Measurements from ENCODE around the gene KRTAP4-11.
"Not testable (repeated sequence)": the region's sequence is repeated elsewhere in the genome, so short reads cannot be mapped to it uniquely, and the experiment has no call there.

Gene KRTAP4-11

DNA sequence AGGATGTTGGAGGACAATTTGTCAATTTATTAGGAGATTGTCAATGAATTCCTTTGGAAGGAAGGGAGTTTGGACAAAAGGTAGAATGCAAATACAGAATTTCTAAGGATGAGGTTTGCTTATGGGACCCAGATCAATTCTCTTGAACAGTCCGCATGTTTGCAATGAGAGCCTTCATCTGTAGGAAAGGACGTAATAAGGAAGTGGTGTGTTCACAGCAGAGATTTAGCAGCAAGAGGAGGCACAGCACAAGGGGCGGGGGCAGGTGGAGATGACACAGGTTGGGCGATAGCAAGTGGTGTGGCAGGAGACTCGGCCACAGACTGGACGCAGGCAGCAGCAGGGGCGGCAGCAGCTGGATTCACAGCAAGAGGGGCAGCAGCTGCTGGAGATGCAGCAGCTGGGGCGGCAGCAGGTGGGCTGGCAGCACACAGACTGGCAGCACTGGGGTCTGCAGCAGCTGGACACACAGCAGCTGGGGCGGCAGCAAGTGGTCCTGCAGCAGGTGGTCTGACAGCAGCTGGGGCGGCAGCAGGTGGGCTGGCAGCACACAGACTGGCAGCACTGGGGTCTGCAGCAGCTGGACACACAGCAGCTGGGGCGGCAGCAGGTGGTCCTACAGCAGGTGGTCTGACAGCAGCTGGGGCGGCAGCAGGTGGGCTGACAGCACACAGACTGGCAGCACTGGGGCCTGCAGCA lies 5.3 kb upstream of the KRTAP4-11 start:
- DNase-seq, result not testable (repeated sequence)

DNA sequence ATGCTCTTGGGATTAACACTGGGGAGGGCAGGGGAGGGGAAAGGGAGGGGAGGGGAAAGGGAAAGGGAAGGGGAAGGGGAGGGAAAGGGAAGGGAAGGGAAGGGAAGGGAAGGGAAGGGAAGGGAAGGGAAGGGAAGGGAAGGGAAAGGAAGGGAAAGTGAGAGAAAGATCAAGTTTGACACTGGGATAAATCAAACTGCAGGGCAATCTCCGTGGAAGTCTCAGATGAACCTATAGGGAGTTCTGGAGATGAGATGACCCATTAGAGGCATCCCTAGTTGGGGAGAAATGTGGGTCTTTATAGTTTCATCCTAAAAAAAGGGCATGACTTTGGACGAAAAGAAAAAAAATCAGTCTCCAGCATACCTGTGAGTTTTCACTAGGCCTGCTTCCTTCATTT lies 3.6 kb upstream of the KRTAP4-11 start:
- no peak for DNase-seq

DNA sequence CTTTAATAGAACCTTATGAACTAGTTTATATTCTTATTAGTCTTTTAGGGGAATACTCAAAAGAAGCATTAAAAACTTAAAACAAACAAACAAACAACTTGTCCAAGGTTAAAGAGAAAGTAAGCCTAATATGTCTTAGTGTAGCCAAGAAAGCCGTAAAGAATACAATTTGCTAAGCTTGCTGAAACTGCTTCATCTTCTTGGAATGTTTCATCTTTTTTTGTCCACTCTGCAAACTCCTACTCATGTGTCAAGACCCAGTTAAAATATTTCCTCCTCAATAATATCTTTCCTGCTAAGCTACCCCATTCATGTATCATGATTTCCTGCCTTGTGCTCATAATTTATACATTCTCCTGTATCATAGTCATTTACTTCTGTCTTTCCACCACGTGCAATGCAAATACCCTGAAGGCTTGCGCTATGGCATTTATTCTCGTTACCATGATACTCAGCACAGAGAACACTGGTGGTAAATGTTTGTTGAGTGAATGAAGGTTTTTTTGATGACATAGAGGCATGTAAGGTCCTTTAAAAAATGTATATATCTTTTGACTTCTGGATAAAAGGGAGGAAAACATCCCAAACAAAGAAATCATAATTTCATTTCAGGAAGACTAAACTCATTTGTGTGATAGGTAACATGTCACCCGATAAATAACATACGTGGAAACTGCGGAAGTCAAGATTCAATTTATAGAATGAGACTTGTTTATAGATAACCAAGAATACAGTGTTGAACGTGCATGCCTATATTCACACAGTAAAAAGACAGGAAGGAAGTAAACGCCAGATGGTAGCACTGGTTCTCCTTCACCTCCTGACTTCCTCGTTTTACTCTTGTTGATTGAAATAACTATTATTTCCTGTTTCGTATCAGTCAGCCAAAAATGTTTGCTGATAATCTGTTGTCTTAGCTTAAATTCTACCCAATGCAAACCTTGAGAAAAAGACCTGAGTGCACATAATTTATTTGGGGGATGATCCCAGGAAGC lies 1.8 kb upstream of the KRTAP4-11 start:
- DNase-seq, result not testable (repeated sequence)

DNA sequence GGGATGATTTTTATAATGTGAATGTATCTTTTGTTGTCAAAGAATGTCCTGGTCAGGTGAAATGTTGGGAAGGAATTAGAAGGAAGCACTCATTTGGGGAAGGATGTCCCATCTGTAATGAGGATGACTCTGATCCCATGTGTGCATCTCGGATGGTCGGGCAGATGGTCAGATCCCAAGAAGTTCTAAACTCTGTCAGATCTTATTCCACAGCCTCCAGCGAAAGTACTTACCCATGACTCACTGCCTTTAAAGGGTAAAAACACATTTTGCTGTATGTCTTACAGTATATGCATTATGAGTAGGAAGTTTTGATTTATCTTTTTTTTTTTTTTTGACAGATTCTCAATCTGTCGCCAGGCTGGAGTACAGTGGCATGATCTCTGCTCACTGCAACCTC lies 548 bp upstream of the KRTAP4-11 start:
- DNase-seq, result no peak

DNA sequence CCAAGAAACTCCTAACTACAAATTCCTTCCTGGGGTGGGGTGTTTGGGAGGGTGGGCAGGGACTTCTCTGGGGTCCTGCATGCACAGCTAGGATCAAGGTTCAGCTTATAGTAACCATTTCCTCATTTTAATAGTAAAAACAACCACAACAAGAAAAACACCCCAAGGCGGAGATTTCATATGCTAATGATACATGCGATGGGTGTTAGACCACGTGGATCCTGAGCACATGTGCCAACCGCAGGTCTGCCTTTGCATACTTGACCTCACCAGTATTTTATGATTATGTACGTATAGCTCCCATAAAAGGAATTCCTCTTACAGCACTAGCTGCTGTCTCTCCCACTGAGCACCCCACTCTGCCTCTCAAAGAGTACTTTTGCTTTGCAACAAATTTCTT lies 1.9 kb downstream of the KRTAP4-11 start:
- no peak for DNase-seq

DNA sequence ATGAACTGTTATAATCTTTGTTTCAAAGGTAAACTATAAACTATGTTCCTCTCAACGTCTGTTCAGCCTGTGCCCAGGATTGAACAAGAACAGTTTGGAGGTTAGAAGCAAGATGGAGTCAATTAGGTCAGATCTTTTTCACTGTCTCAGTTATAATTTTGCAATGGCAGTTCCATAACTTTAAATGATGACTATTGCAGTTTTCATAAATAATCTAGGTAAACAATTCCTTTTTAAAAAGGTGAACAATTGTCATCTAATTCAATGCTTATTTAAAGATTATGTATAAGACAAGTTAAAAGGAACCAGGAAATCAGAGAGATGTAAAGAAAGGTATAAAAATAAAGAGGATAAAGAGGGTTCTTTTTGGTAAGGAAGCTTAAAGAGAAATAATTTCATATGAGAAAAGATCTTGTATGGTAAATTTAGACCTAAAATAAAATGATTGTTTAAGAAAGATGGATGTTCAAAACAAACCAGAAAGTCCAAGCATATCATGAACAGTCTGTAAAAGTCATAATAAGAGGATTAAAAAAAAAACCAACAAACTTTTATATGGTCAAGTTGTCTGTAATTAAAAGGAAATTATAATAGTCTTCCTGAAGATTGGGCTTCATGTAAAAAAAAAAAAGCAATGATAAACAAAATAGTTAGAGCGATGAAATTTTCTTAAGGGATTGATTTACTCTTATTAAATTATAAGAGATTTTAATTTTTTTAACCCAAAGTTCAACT lies 6.9 kb downstream of the KRTAP4-11 start:
- no peak for DNase-seq

DNA sequence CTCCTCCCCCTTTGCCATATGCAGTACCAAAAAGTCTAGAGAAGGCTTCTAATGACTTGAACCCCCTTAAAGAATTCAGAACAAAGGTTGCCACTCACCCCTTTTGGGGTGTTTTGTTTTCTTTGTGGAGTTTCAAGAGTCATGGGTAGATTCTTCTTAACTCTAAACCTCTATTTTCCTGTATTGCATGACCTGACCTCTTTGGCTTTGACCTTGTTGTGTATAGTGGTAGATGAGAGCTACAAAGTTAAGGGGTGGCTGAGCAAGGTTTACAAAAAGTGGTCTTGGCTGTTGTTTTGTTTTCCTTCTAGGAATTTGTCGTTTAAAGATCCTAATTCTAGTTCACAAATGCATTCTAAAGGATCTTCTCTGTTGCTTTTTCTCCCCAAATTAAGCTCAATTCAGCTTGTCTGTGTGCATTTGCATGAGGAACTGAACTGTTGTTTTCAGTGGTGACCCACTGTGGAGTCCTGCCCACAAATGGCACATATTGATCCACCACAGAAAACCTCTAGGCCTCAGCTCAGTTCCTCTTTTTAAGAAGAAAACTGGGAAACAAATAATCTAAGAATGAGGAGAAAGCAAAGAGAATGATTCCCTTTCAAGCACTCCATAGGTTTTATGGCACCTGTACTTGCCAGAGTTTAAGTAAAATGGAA lies 9.3 kb downstream of the KRTAP4-11 start:
- DNase-seq, result not testable (repeated sequence)

DNA sequence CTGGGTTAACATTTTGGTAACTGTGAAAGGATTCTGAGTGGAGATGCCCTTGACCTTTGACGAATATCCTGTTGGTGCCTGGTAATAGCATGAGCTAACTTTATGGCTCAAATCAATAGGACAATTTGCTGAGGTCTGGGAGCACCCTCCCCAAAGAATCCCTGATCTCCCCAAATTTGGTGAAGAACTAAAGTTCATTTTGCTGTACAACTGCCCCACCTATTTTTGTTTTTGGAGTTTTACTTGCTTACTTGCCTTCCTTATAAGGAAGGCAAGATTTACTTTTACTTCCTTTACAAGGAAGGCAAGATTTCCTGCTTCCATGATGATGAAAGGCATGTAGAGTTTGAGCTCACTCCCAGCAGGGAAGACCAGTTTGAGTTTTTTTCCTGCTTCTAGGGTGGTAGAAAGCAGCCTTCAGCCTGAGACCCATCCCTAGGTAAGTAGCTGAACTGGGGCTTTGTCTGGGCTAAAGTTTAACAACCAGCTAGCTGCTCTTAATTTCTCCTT lies 10.2 kb downstream of the KRTAP4-11 start:
- DNase-seq, result no peak

DNA sequence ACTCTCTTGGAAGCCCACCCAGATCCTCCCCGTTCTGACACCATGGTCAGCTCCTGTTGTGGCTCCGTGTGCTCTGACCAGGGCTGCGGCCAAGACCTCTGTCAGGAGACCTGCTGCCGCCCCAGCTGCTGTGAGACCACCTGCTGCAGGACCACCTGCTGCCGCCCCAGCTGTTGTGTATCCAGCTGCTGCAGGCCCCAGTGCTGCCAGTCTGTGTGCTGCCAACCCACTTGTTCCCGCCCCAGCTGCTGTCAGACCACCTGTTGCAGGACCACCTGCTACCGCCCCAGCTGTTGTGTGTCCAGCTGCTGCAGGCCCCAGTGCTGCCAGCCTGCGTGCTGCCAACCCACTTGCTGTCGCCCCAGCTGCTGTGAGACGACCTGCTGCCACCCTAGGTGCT lies 12.8 kb downstream of the KRTAP4-11 start, which contains the start of gene KRTAP4-9:
TSS of gene KRTAP4-9 (plus strand) at position 43 of the 400 bp plus-strand sequence. CDS start at position 43, 0 bp downstream.
- DNase-seq, result not testable (repeated sequence)

DNA sequence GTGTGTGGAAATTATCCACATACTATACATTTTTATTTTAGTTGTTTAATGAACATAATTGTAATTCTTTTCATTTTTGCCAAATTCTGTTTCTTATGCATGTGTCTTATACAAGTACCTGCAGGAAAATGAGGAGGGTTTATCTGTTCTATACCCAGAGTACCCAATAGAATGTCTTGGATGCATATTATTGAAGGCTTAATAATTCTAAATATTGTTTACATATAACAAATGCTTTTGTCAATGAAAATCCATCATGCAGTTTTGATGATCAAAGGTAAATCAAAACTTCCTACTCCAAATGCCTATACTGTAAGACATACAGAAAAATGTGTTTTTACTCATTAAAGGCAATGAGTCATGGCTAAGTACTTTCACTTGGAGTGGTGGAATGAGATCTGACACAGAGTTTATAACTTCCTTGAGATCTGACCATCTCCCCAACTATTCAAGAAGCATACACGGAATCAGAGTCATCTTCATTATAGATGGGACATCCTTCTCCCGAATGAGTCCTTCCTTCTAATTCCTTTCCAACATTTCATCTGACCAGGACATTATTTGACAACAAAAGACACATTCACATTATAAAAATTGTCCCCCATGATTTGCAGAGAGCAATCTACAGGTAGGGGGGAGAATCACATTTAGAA lies 13.7 kb downstream of the KRTAP4-11 start:
- DNase-seq, result not testable (repeated sequence)

DNA sequence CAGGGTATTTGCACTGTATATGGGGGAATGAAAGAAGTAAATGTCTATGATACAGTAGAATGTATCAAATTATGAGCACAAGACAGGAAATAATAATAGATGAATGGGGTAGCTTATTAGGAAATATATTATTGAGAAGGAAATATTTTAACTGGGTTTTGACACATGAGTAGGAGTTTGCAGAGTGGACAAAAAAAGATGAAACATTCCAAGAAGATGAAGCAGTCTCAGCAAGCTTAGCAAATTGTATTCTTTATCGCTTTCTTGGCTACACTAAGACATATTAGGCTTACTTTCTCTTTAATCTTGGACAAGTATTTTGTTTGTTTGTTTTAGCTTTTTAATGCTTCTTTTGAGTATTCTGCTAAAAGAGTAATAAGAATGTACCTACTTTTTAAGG lies 14.3 kb downstream of the KRTAP4-11 start:
- DNase-seq, result no peak

DNA sequence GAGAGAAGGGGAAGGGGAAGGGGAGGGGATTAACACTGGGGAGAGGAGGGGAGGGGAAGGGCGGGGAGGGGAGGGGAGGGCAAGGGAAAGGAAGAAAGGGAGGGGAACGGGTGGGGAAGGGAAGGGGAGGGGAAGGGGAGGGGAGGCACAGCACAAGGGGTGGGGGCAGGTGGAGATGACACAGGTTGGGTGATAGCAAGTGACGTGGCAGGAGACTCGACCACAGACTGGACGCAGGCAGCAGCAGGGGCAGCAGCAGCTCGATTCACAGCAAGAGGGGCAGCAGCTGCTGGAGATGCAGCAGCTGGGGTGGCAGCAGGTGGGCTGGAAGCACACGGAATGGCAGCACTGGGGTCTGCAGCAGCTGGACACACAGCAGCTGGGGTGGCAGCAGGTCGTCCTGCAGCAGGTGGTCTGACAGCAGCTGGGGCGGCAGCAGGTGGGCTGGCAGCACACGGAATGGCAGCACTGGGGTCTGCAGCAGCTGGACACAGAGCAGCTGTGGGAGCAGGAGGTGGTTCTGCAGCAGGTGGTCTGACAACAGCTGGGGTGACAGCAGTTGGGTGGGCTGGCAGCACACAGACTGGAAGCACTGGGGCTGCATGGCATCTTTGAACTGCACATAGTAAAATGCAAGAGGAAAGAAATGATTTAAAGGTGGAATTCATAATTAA lies 16.4 kb downstream of the KRTAP4-11 start, which contains the start of gene KRTAP4-16:
TSS of gene KRTAP4-16 (minus strand) at position 624 of the 674 bp plus-strand sequence. CDS start at position 624, 0 bp downstream.
- DNase-seq, result no peak

DNA sequence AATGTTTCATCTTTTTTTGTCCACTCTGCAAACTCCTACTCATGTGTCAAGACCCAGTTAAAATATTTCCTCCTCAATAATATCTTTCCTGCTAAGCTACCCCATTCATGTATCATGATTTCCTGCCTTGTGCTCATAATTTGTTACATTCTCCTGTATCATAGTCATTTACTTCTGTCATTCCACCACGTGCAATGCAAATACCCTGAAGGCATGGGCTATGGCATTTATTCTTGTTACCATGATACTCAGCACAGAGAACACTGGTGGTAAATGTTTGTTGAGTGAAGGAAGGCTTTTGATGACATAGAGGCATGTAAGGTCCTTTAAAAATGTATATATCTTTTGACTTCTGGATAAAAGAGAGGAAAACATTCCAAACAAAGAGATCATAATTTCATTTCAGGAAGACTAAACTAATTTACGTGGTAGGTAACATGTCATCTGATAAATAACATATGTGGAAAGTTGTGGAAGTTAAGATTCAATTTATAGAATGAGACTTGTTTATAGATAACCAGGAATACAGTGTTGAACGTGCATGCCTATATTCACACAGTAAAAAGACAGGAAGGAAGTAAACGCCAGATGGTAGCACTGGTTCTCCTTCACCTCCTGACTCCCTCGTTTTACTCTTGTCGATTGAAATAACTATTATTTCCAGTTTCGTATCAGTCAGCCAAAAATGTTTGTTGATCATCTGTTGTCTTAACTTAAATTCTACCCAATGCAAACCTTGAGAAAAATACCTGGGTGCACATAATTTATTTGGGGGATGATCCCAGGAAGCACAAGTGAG lies 18.3 kb downstream of the KRTAP4-11 start:
- DNase-seq, result not testable (repeated sequence)

DNA sequence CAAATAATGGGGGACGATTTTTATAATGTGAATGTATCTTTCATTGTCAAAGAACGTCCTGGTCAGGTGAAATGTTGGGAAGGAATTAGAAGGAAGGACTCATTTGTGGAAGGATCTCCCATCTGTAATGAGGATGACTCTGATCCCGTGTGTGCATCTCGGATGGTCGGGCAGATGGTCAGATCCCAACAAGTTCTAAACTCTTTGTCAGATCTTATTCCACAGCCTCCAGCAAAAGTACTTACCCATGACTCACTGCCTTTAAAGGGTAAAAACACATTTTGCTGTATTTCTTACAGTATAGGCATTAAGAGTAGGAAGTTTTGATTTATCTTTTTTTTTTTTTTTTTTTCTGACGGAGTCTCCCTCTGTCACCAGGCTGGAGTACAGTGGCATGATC lies 19.7 kb downstream of the KRTAP4-11 start:
- DNase-seq, result no peak

DNA sequence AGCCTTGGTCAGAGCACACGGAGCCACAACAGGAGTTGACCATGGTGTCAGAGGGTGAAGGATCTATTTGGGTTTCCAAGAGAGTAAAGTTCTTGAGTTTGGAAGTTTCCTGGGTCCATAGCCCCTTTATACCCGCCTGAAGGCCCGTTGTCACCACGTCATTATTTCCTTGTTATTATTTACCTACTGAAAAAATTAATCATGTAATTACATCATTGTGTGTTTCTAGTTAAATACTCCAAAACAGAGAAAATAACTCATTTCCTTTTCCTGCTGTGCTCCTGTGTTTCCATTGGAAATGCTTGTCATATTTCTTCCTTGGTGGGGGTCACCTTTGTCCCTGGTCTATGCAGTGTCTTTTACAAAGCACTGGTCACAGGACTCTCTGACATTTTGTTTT lies 20.1 kb downstream of the KRTAP4-11 start, which contains the start of gene KRTAP4-8:
TSS of gene KRTAP4-8 (minus strand) at position 101 of the 400 bp plus-strand sequence. CDS start at position 43, 58 bp downstream.
- no peak for DNase-seq

DNA sequence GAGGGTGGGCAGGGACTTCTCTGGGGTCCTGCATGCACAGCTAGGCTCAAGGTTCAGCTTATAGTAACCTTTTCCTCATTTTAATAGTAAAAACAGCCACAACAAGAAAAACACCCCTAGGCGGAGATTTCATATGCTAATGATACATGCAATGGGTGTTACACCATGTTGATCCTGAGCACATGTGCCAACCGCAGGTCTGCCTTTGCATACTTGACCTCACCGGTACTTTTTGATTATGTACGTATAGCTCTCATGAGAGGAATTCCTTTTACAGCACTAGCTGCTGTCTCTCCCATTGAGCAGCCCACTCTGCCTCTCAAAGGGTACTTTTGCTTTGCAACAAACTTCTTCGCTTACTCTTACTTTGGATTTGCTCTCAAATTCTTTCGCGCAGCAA lies 22.1 kb downstream of the KRTAP4-11 start:
- DNase-seq, result no peak

DNA sequence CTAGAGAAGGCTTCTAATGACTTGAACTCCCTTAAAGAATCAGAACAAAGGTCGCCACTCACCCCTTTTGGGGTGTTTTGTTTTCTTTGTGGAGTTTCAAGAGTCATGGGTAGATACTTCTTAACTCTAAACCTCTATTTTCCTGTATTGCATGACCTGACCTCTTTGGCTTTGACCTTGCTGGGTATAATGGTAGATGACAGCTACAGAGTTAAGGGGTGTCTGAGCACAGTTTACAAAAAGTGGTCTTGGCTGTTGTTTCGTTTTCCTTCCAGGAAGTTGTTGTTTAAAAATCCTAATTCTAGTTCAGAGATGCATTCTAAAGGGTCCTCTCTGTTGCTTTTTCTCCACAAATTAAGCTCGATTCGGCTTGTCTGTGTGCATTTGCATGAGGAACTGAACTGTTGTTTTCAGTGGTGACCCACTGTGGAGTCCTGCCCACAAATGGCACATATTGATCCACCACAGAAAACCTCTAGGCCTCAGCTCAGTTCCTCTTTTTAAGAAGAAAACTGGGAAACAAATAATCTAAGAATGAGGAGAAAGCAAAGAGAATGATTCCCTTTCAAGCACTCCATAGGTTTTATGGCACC lies 29.3 kb downstream of the KRTAP4-11 start:
- not testable (repeated sequence) for DNase-seq

DNA sequence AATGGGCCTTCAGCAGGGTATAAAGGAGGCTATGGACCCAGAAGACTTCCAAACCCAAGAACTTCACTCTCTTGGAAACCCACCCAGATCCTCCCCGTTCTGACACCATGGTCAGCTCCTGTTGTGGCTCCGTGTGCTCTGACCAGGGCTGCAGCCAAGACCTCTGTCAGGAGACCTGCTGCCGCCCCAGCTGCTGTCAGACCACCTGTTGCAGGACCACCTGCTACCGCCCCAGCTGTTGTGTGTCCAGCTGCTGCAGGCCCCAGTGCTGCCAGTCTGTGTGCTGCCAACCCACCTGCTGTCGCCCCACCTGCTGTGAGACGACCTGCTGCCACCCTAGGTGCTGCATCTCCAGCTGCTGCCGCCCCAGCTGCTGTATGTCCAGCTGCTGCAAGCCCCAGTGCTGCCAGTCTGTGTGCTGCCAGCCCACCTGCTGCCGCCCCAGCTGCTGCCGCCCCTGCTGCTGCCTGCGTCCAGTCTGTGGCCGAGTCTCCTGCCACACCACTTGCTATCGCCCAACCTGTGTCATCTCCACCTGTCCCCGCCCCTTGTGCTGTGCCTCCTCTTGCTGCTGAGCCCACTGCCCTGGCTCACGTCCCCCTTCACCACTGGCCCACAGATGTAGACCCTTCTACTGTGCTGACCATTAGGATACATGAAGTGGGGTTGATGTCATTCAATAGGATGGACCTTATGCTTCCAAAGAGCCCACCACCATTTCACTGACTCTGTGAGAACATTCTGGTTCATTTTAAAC lies 33.9 kb downstream of the KRTAP4-11 start, which contains the start of gene KRTAP4-7:
TSS of gene KRTAP4-7 (plus strand) at position 51 of the 757 bp plus-strand sequence. CDS start at position 108, 57 bp downstream.
- DNase-seq, result not testable (repeated sequence)
